ENCODE results near the gene SEMA3C.

DNA sequence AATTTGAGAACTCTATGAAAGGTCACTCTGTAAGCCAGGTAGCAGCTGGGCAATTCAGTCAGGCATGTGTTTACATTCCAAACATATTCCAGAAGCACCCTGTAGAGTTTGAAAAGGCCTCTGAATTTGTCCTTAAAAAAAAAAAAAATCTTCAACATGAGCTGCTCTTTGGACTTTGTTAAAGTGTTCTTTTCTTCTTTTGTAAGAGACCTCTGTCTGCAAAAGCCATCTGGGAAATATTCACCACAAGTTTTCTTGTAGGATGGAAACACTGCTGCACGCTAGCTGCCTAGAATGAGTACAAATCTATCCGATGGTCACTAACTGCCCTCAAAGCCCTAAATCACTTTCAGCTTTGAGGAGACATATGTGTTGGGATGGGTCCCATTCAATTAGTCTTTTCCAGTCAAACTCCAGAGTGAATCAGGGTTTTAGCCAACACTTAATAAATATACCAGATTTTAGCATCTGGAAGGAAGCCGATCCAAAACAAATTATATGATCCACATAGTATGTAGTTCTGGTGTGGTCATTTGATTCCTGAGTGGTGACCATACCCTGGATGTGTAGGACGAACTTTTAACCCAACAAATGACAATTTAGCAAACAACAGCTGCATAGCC is 194.5 kb downstream of the SEMA3C start:
- TF ChIP-seq, protein P1, sequence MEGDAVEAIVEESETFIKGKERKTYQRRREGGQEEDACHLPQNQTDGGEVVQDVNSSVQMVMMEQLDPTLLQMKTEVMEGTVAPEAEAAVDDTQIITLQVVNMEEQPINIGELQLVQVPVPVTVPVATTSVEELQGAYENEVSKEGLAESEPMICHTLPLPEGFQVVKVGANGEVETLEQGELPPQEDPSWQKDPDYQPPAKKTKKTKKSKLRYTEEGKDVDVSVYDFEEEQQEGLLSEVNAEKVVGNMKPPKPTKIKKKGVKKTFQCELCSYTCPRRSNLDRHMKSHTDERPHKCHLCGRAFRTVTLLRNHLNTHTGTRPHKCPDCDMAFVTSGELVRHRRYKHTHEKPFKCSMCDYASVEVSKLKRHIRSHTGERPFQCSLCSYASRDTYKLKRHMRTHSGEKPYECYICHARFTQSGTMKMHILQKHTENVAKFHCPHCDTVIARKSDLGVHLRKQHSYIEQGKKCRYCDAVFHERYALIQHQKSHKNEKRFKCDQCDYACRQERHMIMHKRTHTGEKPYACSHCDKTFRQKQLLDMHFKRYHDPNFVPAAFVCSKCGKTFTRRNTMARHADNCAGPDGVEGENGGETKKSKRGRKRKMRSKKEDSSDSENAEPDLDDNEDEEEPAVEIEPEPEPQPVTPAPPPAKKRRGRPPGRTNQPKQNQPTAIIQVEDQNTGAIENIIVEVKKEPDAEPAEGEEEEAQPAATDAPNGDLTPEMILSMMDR (IDR thresholded peaks at IDR 0.05; ENCODE audit: insufficient read depth, low read depth, low read length), result no peak
- TF ChIP-seq EZH2 (IDR thresholded peaks at IDR 0.05; ENCODE audit: insufficient read depth, low read length), result no peak
